Iris pigment epithelial cell (primary cell): ENCODE measurements around the gene SLC26A8.
"Not testable (repeated sequence)": the region's sequence is repeated elsewhere in the genome, so short reads cannot be mapped to it uniquely, and the experiment has no call there.

Source experiments
- DNase-seq: peaks from one replicate; pipeline ENCODE4 v3.0.0-alpha.2; 2011; ENCODE audit warnings: low read depth

The SLC26A8 gene

DNA sequence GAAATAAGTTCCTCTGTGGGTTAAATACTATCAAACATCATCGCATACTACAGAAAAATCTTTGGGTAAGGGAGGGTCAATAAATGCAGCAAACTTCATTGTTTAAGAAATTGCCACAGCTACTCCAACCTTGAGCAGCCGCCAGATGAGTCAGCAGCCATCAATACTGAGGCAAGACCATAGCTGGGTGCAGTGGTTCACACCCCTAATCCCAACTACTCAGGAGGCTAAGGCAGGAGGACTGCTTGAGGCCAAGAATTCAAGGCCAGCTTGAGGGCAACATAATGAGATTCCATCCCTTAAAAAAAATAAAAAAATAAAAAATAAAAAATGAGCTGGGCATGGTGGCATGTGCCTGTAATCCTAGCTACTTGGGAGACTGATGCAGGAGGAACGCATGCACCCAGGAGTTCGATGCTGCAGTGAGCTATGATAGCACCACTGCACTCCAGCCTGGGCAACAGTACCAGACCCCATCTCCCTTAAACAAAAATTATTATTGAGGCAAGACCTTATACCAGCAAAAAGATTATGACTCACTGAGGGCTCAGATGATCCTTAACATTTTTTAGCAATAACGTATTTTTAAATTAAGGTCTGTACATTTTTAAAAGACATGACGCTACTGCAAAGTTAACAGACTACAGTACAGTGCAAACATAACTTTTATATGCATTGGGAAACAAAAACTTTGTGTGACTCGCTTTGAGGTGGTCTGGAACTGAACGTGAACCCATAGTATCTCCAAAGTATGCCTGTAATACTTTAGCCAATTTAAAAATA lies 112.4 kb downstream of the SLC26A8 start:
- peak; percentile 82 for DNase-seq

DNA sequence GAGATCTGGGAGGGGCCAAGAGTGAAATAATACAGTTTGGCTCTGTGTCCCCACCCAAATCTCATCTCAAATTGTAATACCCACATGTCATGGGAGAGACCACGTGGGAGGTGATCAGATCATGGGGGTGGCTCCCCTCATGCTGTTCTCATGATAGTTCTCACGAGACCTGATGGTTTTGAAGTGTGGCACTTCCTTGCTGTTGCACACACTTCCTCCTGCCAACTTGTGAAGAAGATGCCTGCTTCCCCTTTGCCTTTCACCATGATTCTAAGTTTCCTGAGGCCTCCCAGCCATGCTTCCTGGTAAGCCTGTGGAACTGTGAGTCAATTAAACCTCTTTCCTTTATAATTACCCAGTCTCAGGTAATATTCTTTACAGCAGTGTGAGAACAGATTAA lies 114.9 kb downstream of the SLC26A8 start:
- not testable (repeated sequence) for DNase-seq

DNA sequence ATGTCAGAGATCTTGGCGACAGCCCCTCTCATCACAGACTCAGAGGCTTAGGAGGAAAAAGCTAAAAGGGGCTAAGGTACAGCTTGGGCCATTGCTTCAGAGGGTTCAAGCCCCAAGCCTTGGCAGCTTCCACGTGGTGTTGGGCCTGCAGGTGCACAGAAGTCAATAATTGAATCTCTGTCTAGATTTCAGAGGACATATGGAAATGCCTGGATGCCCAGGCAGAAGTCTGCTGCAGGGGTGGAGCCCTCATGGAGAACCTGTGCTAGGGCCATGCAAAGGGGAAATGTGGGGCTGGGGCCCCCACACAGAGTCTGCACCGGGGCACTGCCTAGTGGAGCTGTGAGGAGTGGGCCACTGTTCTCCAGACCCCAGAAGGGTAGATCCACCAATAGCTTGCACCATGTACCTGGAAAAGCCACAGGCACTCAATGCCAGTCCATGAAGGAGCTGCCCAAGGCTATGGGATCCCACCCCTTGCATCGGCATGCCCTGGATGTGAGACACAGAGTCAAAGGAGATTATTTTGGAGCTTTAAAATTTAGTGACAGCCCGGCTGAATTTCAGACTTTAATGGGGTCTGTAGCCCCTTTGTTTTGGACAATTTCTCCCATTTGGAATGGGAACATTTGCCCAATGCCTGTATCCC lies 115.6 kb downstream of the SLC26A8 start:
- DNase-seq = not testable (repeated sequence)

DNA sequence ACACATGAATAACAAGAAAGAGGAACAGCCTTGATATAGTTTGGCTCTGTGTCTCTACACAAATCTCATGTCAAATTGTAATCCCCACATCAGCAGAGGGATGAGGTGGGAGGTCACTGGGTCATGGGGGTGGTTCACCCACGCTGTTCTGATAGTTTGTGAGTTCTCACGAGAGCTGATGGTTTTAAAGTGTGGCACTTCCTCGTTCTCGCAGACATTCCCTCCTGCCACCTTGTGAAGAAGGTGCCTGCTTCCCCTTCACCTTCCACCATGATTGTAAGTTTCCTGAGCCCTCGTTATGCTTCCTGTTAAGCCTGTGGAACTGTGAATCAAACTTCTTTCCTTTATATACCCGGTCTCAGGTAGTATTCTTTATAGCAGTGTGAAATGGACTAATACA lies 116.7 kb downstream of the SLC26A8 start:
- DNase-seq = no peak

DNA sequence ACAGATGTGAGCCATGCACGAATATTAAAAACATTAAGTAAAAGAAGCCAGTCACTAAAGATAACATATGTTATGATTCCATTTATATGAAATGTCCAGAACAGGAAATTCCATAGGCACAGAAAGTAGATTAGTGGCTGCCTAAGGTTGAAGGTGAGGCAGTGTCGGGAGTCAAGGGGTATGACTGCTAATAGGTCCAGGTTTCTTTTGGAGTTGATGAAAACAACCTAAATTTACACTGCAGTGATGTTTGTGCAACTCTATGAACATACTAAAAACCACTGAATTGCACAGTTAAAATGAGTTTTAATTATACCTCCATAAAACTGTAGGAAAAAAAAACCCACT lies 118.0 kb downstream of the SLC26A8 start:
- DNase-seq = peak; percentile 41

DNA sequence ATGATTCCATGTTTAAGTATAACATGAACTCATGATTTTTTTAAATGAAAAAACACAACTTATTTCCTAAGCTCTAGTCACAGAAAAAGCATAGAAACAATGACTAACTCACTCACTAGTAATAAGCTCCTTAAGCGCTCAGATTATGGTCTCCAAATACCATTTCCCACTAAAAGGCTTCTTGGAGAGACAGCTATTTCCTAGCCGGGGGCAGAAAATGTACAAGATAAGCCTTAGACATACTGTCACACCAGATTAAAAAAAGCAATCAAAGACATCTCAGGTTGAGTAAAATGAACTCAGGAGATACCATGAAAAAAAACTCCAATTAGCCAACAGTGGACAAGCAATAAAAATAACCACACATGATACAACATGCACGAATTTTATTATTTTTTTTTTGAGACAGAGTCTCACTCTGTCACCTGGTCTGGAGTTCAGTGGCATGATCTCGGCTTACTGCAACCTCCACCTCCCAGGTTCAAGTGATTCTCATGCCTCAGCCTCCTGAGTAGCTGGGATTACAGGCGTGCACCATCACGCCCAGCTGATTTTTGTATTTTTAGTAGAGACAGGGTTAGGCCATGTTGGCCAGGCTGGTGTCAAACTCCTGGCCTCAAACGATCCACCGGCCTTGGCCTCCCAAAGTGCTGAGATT lies 118.5 kb downstream of the SLC26A8 start:
- peak; percentile 64 for DNase-seq

DNA sequence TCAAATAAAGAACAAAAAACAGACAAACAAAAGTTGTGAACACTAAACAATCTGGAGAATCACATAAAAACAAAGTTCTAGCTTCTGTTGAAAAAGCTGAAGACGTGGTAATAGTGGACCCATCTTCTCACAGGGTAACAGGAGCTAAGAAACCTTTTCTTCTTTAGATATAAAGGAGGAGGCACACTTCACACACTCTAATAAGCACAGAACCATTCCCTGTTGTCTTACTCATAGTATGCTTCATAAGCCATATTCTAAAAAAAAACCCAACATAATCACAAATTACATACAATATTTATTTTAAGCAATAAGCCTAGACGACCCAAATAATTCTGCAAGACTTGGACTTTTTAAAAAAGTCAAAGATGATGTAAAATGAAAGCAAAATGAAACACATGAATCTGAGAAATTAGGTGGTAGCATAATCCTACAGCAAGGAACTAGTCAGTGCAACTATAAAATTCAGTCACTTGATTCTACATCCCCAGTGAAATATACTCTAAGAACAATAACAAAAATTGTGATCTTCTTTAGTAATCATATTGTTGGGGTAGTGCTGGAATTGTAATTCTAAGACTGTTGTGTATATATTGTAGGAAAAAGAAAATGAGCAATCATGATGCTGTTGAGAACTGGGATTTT lies 119.2 kb downstream of the SLC26A8 start:
- no peak for DNase-seq

DNA sequence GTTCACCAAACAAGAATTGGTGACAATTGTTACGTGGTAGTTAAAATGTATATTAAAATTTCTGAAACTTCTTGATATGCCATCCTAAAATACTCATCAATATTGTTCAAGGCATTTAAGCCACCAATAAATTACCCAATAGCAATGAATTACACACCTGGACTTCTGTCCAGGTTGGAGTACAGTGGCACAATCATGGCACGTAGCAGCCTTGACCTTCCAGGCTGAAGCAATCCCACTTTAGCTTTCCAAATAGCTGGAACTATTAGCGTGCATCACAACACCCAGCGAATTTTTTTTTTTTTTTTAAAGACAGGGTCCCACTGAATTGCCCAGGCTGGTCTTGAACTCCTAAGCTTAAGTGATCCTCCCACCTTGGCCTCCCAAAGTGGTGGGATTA lies 120.8 kb downstream of the SLC26A8 start:
- DNase-seq = no peak

DNA sequence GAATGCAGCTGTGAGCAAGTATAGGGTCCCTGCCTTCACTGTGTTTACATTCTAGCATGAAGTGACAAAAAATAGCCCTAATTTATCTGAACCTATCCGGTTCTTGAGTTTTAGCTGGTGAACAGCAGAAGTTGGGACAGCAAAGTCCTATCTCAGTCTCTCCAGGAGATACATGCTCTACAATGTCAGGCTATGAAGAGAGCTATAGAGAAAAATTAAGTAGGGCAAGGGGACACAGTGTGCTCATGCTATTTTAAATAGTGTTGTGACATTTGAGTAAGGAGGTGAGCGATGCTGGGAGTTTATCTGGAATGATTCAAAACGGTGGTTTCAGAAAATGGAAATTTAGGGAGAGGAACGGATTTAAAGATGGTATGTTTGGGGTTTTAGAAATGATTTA lies 124.0 kb downstream of the SLC26A8 start:
- DNase-seq = no peak

DNA sequence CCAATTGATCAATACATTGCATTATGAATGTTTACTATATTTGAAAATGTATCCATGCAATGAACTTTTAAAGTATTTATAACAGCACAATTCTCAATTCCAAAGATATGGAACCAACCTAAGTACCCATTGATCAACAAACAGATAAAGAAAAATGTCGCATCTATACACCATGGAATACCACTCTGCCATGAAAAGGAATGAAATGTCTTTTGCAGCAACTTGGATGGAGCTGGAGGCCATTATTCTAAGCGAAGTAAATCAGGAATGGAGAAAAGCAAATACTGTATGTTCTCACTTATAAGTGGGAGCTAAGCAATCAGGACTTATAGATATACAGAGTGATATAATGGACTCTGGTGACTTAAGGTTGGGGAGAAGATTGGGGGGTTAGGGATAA lies 126.4 kb downstream of the SLC26A8 start:
- no peak for DNase-seq

DNA sequence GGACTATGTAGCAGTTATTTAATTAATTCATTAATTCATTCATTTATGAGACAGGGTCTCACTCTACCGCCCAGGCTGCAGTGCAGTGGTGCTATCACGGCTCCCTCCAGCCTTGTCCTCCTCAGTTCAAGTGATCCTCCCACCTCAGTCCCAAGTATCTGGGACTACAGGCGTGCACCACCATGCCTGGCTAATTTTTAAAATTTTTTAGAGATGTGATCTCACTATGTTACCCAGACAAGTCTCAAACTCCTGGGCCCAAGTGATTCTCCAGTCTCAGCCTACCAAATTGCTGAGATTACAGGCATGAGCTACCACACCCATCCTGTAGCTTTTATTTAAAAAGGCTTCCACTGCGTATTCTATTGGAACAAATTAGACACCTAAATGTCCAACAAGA lies 127.0 kb downstream of the SLC26A8 start:
- DNase-seq = no peak

DNA sequence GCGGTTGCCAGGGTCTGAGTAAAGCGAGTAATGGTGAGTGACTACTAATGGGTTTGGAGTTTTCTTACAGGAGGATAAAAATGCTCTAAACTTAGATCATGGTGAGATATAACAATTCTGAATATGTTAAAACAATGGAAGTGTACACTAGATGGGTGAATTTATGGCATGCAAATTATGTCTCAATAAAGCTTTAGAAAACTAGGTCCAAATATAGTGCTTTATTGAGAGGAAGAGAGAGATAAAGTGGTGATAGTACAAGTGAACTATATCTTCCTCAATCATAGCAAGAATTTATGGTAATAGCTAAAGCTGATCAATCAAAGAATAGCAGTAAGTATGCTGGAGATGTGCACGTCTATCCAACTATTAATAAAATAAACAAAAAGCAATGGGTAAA lies 127.4 kb downstream of the SLC26A8 start:
- DNase-seq = no peak

DNA sequence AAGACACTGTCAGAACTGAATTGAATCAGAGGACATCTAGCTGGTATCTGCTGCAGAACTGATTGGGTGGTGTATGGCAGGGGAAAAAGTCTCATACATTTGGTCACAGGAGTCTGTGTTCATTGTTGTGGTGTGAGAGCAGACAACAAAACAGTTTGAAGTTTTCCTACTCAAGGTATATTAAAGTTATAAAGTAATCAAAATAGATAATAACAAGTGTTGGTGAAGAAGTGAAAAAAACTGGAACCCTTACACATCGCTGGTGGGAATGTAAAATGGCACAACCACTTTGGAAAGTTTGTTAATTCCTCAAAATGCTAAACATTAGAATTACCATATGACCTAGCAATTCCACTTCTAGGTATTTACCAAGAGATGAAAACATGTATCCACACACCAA lies 128.2 kb downstream of the SLC26A8 start:
- no peak for DNase-seq

DNA sequence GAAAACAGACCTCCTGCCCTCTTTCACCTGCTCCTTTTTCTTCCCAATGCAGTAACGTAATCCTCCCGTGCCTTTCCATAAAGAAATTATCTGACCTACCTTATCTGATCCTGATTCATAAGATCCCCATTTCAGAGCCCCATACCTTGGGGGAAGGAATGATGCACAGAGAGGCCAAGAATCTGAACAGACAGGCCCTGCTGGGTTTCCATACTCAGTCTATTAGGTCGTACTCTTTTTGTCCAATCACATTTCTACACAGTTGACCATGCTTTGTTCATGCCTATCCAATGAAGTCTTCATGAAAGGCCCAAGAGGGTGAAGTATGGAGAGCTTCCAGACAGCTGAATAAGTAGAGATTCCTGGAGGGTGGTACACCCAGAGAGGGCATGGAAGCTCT lies 128.9 kb downstream of the SLC26A8 start:
- peak; percentile 14 for DNase-seq

DNA sequence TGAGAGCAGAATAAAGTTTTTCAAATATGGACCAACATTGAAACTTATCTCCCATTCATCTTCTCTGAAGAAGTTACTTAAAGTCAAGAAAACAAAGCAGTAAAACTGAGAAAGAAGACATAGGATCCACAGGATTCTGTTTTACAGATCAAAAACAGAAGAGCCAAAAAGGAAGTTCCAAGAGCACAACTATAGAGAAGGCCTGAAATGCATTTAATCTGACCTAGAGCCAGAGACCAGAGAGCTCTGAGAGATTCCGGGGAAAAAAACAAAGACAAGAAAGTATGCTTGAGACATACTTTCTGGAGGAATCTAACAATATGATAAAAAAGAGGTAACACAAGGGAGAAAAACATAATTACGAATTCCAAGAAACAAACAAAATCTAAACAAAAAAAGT lies 129.7 kb downstream of the SLC26A8 start:
- no peak for DNase-seq
